ENCODE data around the gene MAP3K13.

Gene MAP3K13

DNA sequence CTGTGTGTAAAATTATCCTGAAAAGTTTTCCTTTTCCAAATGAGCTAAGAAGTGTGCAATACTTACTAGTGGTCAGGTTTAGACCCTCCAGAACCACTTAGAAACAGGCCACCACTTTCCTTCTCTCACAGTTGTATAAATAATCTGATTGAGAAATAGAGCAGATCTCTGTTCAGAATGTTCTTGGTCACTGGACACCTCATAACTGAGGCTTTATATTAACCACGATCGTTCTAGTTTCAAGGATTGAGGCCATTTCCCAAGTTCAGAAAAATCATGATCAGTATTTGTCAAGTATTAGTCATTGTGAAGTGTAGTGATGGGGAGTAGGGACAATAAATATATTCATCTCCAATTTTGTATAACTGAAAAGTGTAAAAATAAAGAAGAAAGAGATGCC is 1.0 kb upstream of the MAP3K13 start:
- no peak overlapping the region for H3K4me2 ChIP-seq (ENCODE audit: low read length)
- H3K4me3 ChIP-seq (ENCODE audit: low read depth, low read length, poor library complexity, severe bottlenecking) = no peak overlapping the region
- H3K9ac ChIP-seq (ENCODE audit: low read length) = no peak overlapping the region
- no peak for TF ChIP-seq EZH2 (IDR thresholded peaks at IDR 0.05; ENCODE audit: borderline replicate concordance, low read length)
- TF ChIP-seq, protein P1, sequence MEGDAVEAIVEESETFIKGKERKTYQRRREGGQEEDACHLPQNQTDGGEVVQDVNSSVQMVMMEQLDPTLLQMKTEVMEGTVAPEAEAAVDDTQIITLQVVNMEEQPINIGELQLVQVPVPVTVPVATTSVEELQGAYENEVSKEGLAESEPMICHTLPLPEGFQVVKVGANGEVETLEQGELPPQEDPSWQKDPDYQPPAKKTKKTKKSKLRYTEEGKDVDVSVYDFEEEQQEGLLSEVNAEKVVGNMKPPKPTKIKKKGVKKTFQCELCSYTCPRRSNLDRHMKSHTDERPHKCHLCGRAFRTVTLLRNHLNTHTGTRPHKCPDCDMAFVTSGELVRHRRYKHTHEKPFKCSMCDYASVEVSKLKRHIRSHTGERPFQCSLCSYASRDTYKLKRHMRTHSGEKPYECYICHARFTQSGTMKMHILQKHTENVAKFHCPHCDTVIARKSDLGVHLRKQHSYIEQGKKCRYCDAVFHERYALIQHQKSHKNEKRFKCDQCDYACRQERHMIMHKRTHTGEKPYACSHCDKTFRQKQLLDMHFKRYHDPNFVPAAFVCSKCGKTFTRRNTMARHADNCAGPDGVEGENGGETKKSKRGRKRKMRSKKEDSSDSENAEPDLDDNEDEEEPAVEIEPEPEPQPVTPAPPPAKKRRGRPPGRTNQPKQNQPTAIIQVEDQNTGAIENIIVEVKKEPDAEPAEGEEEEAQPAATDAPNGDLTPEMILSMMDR (IDR thresholded peaks at IDR 0.05; ENCODE audit: low read length) = no peak
- no peak overlapping the region for H3K27ac ChIP-seq (ENCODE audit: low read depth, low read length, poor library complexity, severe bottlenecking)
- H3K9me2 ChIP-seq (ENCODE audit: low read depth, low read length) = no peaks in the 10 kb centered on the region
- H4K20me1 ChIP-seq (ENCODE audit: insufficient read depth, low read length) = no peaks in the 10 kb centered on the region
- H3K79me2 ChIP-seq (ENCODE audit: insufficient read depth, low read length) = no peaks in the 10 kb centered on the region
- H2AFZ ChIP-seq (ENCODE audit: low read length) = no peak overlapping the region
- no peaks in the 10 kb centered on the region for H3K9me3 ChIP-seq (ENCODE audit: low read length)
- 0 out of 2 replicates have a peak, but pooled peaks cover 6% of the 10 kb centered on the region for H3K27me3 ChIP-seq (ENCODE audit: insufficient read depth, low read length)
- H3F3A ChIP-seq (ENCODE audit: insufficient read depth, low read length) = no peaks in the 10 kb centered on the region
- H3K36me3 ChIP-seq (ENCODE audit: insufficient read depth, low read length) = no peaks in the 10 kb centered on the region
- peaks cover 7% of the 10 kb centered on the region for H3K4me1 ChIP-seq (ENCODE audit: insufficient read depth, low read length, severe bottlenecking)

DNA sequence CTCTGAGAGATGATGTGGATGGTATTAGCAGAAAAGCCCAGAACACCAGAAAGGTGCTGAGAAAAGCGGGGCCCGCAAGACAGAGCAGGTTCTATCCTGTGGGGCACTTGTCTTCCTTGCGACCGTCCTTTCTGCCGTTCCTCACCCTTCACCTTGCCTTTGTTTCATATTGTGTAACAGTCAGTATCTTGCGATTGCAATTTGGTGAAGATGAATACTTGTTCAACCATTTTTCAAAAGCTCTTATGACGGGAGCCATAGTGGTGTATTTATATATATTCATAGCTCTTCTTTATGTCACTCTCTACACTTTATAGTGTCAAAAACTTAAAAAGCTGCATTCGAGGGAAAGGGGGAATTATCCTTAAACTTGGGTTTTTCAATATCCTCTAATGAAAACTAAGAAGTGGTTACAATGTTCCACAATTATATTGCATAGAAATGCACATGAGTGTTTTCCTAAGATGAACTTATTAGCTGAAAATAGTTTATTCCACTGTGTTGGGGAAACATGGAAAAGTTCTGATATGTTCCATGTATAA is 797 bp downstream of the MAP3K13 start:
- TF ChIP-seq, protein P1 (IDR thresholded peaks at IDR 0.05; ENCODE audit: low read length) = no peak
- no peak for TF ChIP-seq EZH2 (IDR thresholded peaks at IDR 0.05; ENCODE audit: borderline replicate concordance, low read length)
- Histone ChIP-seq H4K20me1 (ENCODE audit: insufficient read depth, low read length) (no peaks in the 10 kb centered on the region), H2AFZ (ENCODE audit: low read length) (no peak overlapping the region), H3K4me1 (ENCODE audit: insufficient read depth, low read length, severe bottlenecking) (peaks cover 7% of the 10 kb centered on the region), H3F3A (ENCODE audit: insufficient read depth, low read length) (no peaks in the 10 kb centered on the region), H3K27me3 (ENCODE audit: insufficient read depth, low read length) (0 out of 2 replicates have a peak, but pooled peaks cover 6% of the 10 kb centered on the region), H3K79me2 (ENCODE audit: insufficient read depth, low read length) (no peaks in the 10 kb centered on the region), H3K4me2 (ENCODE audit: low read length) (peak overlapping the region; percentile 55; the same call in 1 of the 2 replicates), H3K9me2 (ENCODE audit: low read depth, low read length) (no peaks in the 10 kb centered on the region), H3K9ac (ENCODE audit: low read length) (no peak overlapping the region), H3K4me3 (ENCODE audit: low read depth, low read length, poor library complexity, severe bottlenecking) (no peak overlapping the region), H3K27ac (ENCODE audit: low read depth, low read length, poor library complexity, severe bottlenecking) (no peak overlapping the region), H3K9me3 (ENCODE audit: low read length) (no peaks in the 10 kb centered on the region), H3K36me3 (ENCODE audit: insufficient read depth, low read length) (no peaks in the 10 kb centered on the region)

DNA sequence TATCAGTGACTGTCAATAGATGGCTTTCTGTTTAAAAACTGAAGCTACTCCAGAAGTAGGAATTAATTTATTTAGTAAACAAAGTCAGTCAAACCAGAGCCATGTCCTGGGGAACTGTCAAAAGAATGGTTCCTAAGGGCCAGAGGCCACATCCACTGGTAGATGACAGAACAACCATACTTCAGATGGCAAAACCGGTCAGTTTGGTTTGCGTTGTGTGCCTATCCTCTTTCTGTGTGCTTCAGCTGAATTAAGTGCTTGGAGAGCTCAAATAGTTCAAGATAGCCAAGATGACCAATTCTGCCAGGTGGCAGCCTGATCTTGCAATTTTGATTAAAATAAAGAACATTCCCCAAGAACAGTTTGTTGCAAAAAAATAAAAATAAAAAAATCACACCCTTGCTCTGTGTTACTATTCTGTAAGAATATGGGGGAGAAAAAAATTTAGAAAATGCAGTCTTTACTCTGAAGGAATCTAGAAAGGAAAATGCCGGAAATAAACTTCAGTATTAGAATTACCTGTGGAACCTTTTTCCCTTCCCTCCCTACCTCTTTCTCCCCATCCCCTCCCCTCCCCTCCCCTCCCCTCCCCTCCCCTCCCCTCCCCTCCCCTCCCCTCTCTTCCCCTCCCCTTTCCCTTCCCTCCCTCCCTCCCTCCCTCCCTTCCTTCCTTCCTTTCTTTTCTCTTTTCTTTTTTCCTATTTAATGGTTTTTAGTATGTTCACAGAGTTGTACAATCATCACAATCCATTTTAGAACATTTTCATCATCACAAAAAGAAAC is 2.5 kb downstream of the MAP3K13 start:
- H3K79me2 ChIP-seq (ENCODE audit: insufficient read depth, low read length) = no peaks in the 10 kb centered on the region
- H3K9me2 ChIP-seq (ENCODE audit: low read depth, low read length) = no peaks in the 10 kb centered on the region
- 0 out of 2 replicates have a peak, but pooled peaks cover 6% of the 10 kb centered on the region for H3K27me3 ChIP-seq (ENCODE audit: insufficient read depth, low read length)
- no peaks in the 10 kb centered on the region for H3F3A ChIP-seq (ENCODE audit: insufficient read depth, low read length)
- H3K9ac ChIP-seq (ENCODE audit: low read length) = no peak overlapping the region
- H3K9me3 ChIP-seq (ENCODE audit: low read length) = no peaks in the 10 kb centered on the region
- no peak overlapping the region for H2AFZ ChIP-seq (ENCODE audit: low read length)
- H3K36me3 ChIP-seq (ENCODE audit: insufficient read depth, low read length) = no peaks in the 10 kb centered on the region
- H3K27ac ChIP-seq (ENCODE audit: low read depth, low read length, poor library complexity, severe bottlenecking) = no peak overlapping the region
- TF ChIP-seq, protein P1 (IDR thresholded peaks at IDR 0.05; ENCODE audit: low read length) = no peak
- no peak for TF ChIP-seq EZH2 (IDR thresholded peaks at IDR 0.05; ENCODE audit: borderline replicate concordance, low read length)
- H3K4me1 ChIP-seq (ENCODE audit: insufficient read depth, low read length, severe bottlenecking) = peaks cover 7% of the 10 kb centered on the region
- H3K4me3 ChIP-seq (ENCODE audit: low read depth, low read length, poor library complexity, severe bottlenecking) = no peak overlapping the region
- no peak overlapping the region for H3K4me2 ChIP-seq (ENCODE audit: low read length)
- no peaks in the 10 kb centered on the region for H4K20me1 ChIP-seq (ENCODE audit: insufficient read depth, low read length)
